Type B pancreatic cell (in vitro differentiated cells): ENCODE data around the gene HOXB1. TPM values are rescaled to one million over a fixed set of nuclear protein-coding genes. Genes with fewer than 3 reads are reported as not detected.

Source experiments
- DNase-seq: peaks from one replicate; pipeline ENCODE4 v3.0.0; 2021; ENCODE audit warnings: mixed read lengths; ENCODE audit not compliant: unreplicated experiment; ENCODE audit errors: extremely low spot score
- H3K27ac Mint-ChIP-seq: 2 replicates; pipeline ENCODE4 v1.8.0; 2021; ENCODE audit warnings: mild to moderate bottlenecking, mixed read lengths
- H3K27me3 Mint-ChIP-seq: 2 replicates; pipeline ENCODE4 v1.8.0; 2021; ENCODE audit warnings: mixed read lengths
- H3K36me3 Mint-ChIP-seq: 2 replicates; pipeline ENCODE4 v1.8.0; 2021; ENCODE audit warnings: mixed read lengths
- H3K4me1 Mint-ChIP-seq: one replicate; pipeline ENCODE4 v1.8.0; 2021; ENCODE audit warnings: mixed read lengths; ENCODE audit not compliant: unreplicated experiment
- H3K4me3 Mint-ChIP-seq: 2 replicates; pipeline ENCODE4 v1.8.0; 2021; ENCODE audit warnings: mild to moderate bottlenecking, mixed read lengths
- H3K9me3 Mint-ChIP-seq: 2 replicates; pipeline ENCODE4 v1.8.0; 2021; ENCODE audit warnings: mixed read lengths
- total RNA-seq: library from RNA; stranded (reverse); gene quantifications from 2 replicates; pipeline ENCODE4 v1.2.1, GENCODE V29; 2021; ENCODE audit warnings: low replicate concordance
- TF ChIP-seq, protein P1 (sequence below): fragments of 200-600 bp; sonication (generic); conservative IDR thresholded peaks from 2 replicates; pipeline ENCODE4 v1.5.0; 2021; ENCODE audit warnings: antibody characterized with exemption, mild to moderate bottlenecking

HOXB1 gene
- total RNA-seq, 1 donor from 2014 or later = 0.29 TPM

- H3K27ac Mint-ChIP-seq = peak overlapping the region; percentile 95
- no peaks in the 10 kb centered on the region for H3K9me3 Mint-ChIP-seq
- TF ChIP-seq, protein P1, sequence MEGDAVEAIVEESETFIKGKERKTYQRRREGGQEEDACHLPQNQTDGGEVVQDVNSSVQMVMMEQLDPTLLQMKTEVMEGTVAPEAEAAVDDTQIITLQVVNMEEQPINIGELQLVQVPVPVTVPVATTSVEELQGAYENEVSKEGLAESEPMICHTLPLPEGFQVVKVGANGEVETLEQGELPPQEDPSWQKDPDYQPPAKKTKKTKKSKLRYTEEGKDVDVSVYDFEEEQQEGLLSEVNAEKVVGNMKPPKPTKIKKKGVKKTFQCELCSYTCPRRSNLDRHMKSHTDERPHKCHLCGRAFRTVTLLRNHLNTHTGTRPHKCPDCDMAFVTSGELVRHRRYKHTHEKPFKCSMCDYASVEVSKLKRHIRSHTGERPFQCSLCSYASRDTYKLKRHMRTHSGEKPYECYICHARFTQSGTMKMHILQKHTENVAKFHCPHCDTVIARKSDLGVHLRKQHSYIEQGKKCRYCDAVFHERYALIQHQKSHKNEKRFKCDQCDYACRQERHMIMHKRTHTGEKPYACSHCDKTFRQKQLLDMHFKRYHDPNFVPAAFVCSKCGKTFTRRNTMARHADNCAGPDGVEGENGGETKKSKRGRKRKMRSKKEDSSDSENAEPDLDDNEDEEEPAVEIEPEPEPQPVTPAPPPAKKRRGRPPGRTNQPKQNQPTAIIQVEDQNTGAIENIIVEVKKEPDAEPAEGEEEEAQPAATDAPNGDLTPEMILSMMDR = no peak
- H3K4me3 Mint-ChIP-seq = peak overlapping the region; percentile 98
- DNase-seq = peak; percentile 88
- H3K27me3 Mint-ChIP-seq = peaks cover 69% of the 10 kb centered on the region
- H3K36me3 Mint-ChIP-seq = peaks cover 18% of the 10 kb centered on the region
- peaks cover 54% of the 10 kb centered on the region for H3K4me1 Mint-ChIP-seq
Observed at GRCh38 chr17:48544349-48545021, 13.7 kb upstream of the HOXB1 start.

- Mint-ChIP-seq H3K36me3 (peaks cover 18% of the 10 kb centered on the region), H3K27ac (peak overlapping the region; percentile 95), H3K4me3 (peak overlapping the region; percentile 98), H3K4me1 (peaks cover 54% of the 10 kb centered on the region), H3K9me3 (no peaks in the 10 kb centered on the region), H3K27me3 (peaks cover 65% of the 10 kb centered on the region)
- DNase-seq = no peak
- TF ChIP-seq, protein P1 = no peak
Observed at GRCh38 chr17:48543854-48544348, 13.1 kb upstream of the HOXB1 start.

- peaks cover 61% of the 10 kb centered on the region for H3K27me3 Mint-ChIP-seq
- TF ChIP-seq, protein P1 = peak; percentile 42
- peak overlapping the region; percentile 98 for H3K4me3 Mint-ChIP-seq
- peak overlapping the region; percentile 95 for H3K27ac Mint-ChIP-seq
- no peak for DNase-seq
- peaks cover 18% of the 10 kb centered on the region for H3K36me3 Mint-ChIP-seq
- no peaks in the 10 kb centered on the region for H3K9me3 Mint-ChIP-seq
- H3K4me1 Mint-ChIP-seq = peaks cover 50% of the 10 kb centered on the region
Observed at GRCh38 chr17:48543107-48543853, 12.5 kb upstream of the HOXB1 start.

DNA sequence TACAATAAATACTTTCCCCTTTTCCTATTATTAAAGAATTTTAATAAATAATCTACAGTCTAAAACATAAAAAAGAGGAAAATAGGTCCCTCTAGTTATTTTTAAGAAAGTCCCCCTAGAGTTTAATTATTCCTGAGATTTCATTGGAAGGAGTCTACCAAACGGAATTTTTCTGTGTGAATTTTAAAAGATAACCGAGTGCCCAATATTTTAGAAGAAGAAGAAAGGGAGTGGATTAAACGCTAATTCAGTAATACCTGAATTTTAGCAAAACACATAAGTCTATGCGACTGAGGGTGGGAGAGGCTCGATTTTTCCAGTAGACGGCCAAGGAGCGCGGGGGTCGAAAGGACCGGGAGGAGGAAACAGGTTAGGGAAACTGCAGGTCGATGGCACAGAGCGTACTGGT is 11.9 kb upstream of the HOXB1 start:
- TF ChIP-seq, protein P1 = no peak
- H3K4me1 Mint-ChIP-seq = peaks cover 45% of the 10 kb centered on the region
- peak overlapping the region; percentile 94 for H3K27ac Mint-ChIP-seq
- DNase-seq = no peak
- H3K36me3 Mint-ChIP-seq = peaks cover 18% of the 10 kb centered on the region
- H3K27me3 Mint-ChIP-seq = peaks cover 57% of the 10 kb centered on the region
- H3K4me3 Mint-ChIP-seq = peak overlapping the region; percentile 94
- no peaks in the 10 kb centered on the region for H3K9me3 Mint-ChIP-seq

DNA sequence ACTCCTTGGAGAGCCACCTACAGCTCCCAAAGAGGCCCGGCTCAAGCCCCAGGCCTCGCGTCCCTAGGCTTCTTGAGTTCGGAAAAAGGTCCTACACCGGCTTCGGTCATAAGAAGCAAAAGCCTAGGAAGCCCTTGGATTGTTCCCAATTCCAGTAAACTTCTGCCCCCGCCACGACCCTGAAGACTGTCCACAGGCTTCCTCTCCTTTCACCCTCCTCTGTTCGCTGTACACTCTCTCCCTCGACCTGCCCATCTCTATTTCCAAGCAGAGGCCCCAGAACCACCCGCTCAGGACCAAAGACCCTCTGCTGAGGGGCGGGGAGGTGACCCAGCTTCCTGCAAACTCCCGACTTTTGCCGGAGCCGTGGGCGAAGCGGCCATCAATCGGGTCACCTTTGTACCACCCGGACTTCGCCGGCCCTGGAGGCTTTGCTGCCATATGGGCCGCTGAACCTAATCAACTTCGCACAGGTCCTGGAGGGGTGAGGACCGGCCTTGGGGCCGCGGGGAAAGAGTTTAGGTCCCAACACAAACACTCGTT is 11.4 kb upstream of the HOXB1 start:
- peaks cover 23% of the 10 kb centered on the region for H3K36me3 Mint-ChIP-seq
- peak overlapping the region; percentile 93 for H3K27ac Mint-ChIP-seq
- H3K4me3 Mint-ChIP-seq = peak overlapping the region; percentile 92
- H3K27me3 Mint-ChIP-seq = peaks cover 57% of the 10 kb centered on the region
- DNase-seq = no peak
- no peaks in the 10 kb centered on the region for H3K9me3 Mint-ChIP-seq
- TF ChIP-seq, protein P1 = no peak
- H3K4me1 Mint-ChIP-seq = peaks cover 44% of the 10 kb centered on the region
